Stimulated activated effector memory CD8-positive, alpha-beta T cell treated with anti-CD3 and anti-CD28 coated beads, Interleukin-12 subunit alpha, Interleukin-12 subunit beta, amount 100 ng/mL, for 72 hours (primary cell): ENCODE data around the gene CES2.
A peak's percentile ranks its signal among the peaks of the same experiment; 100 is the strongest.

Source experiments
- ATAC-seq: fragments of 150-1000 bp; cut with Tn5 transposase; 2 replicates; pipeline ENCODE4 v1.10.0; 2021
- DNase-seq, 2 donors: peaks; one replicate each; pipeline ENCODE4 v3.0.0; 2021 to 2022; ENCODE audit warnings: low spot score in 2 of 2
- H3K27ac Mint-ChIP-seq: one replicate; pipeline ENCODE4 v1.8.0; 2022; ENCODE audit warnings: mild to moderate bottlenecking, mixed read lengths
- H3K36me3 Mint-ChIP-seq: one replicate; pipeline ENCODE4 v1.8.0; 2022; ENCODE audit warnings: mild to moderate bottlenecking, mixed read lengths
- H3K4me1 Mint-ChIP-seq: one replicate; pipeline ENCODE4 v1.8.0; 2022; ENCODE audit warnings: mixed read lengths
- H3K4me3 Mint-ChIP-seq: one replicate; pipeline ENCODE4 v1.8.0; 2022; ENCODE audit warnings: mild to moderate bottlenecking, mixed read lengths
- H3K9me3 Mint-ChIP-seq: one replicate; pipeline ENCODE4 v1.8.0; 2022; ENCODE audit warnings: mixed read lengths

CES2 gene

DNA sequence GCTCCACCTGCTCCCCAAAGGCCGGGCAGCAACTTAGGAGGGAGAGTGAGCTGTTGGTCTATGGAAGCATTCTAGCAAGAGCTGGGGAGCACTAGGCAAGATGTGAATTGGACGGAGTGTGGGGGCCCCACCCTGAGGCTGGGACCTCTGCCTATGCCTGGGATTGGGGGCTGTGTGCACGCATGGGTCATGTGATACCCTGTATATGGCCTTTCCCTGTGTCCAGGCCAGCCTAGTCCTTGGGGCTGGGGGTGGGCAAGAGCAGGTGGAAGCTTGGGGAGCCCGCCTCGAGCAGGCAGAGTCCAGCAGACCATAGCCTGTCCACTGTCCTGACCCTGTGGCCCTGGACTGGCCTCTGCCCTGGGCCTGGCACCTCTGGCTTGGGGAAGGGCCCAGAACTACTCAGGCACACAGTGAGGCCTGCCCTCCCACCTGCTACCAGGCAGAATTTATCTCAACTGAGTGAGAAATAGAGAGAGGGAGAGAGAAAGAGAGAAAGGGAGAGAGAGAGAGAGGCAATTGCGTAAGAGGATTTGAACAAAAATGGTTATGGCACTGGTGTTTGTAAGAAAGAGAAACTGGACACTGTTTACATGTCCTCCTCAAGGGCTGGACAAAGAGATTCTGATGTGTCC lies 35.9 kb upstream of the CES2 start:
- no peak for DNase-seq
- ATAC-seq = no peak
- peaks cover 14% of the 10 kb centered on the region for H3K36me3 Mint-ChIP-seq
- H3K4me3 Mint-ChIP-seq = no peak overlapping the region
- peak overlapping the region; percentile 60 for H3K27ac Mint-ChIP-seq
- H3K4me1 Mint-ChIP-seq = peaks cover 19% of the 10 kb centered on the region
- no peaks in the 10 kb centered on the region for H3K9me3 Mint-ChIP-seq

DNA sequence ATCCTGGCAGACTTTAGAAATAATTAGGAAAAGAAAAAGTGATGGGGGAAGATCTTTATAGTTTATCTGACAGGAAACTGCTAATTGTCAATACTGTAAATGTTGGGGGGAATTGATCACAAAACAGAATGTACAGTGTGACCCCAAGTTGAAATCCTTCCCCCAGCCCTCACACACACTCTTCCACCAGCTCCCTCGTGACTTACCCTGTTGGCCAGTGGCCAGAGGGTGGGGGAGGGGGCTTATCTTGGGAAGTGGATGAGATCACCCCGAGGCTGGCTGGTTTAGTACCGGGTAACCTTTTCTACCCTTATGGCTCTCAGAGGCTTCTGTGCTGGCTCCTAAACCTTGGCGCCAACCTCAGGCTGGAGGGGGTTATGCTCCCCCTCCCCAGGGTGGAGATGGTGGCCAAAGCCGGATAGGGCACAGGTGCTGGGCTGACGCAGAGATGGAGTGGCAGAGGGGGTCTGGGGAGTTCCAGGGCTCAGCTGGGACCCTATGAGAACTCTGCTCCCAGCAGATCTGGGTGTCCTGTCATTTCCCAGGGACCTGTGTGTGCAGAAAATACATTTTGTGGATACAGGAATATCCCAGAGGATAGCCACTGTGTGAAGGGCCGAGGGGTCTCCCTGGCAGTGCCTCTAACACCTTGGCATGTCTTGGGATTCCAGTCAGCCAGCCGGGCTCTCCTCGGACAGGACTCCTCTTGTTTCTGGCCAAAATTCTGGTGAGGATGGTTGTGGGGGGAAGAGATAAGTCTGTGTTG lies 35.2 kb upstream of the CES2 start:
- DNase-seq (no peak), ATAC-seq (no peak)
- no peaks in the 10 kb centered on the region for H3K9me3 Mint-ChIP-seq
- peaks cover 7% of the 10 kb centered on the region for H3K36me3 Mint-ChIP-seq
- H3K4me1 Mint-ChIP-seq = peaks cover 12% of the 10 kb centered on the region
- no peak overlapping the region for H3K4me3 Mint-ChIP-seq
- H3K27ac Mint-ChIP-seq = peak overlapping the region; percentile 78

GRCh38 chr16:66900721-66901441 lies 34.4 kb upstream of the CES2 start:
- ATAC-seq = no peak
- Mint-ChIP-seq H3K9me3 (no peaks in the 10 kb centered on the region), H3K4me3 (no peak overlapping the region), H3K4me1 (peaks cover 6% of the 10 kb centered on the region), H3K27ac (peak overlapping the region; percentile 78), H3K36me3 (peaks cover 1% of the 10 kb centered on the region)
- no peak for DNase-seq

DNA sequence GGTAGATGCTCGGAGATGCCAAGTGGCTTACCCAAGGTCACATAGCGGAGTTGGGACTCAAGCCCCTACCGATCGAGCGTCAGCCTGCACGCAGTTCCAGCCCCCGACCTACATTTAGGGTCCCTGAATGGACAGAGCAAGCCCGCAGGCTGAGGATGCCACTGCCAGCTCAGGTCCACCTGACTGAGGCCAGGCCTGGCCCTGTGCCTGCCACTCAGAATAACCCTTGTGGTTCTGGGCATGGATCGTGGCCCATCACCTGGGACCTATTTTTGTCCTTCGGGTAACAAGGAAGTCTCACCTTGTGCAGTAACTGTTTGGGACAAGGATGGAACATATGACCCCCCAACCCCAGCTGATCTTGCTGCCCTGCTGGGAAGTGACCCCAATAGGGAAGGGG lies 33.7 kb upstream of the CES2 start:
- H3K4me1 Mint-ChIP-seq = peaks cover 9% of the 10 kb centered on the region
- no peak overlapping the region for H3K4me3 Mint-ChIP-seq
- H3K36me3 Mint-ChIP-seq = no peaks in the 10 kb centered on the region
- DNase-seq (no peak), ATAC-seq (no peak)
- H3K9me3 Mint-ChIP-seq = no peaks in the 10 kb centered on the region
- no peak overlapping the region for H3K27ac Mint-ChIP-seq

GRCh38 chr16:66902648-66903543 lies 32.4 kb upstream of the CES2 start:
- no peak for DNase-seq
- Mint-ChIP-seq H3K4me3 (no peak overlapping the region), H3K27ac (no peak overlapping the region), H3K9me3 (no peaks in the 10 kb centered on the region), H3K4me1 (peaks cover 9% of the 10 kb centered on the region), H3K36me3 (no peaks in the 10 kb centered on the region)
- no peak for ATAC-seq

DNA sequence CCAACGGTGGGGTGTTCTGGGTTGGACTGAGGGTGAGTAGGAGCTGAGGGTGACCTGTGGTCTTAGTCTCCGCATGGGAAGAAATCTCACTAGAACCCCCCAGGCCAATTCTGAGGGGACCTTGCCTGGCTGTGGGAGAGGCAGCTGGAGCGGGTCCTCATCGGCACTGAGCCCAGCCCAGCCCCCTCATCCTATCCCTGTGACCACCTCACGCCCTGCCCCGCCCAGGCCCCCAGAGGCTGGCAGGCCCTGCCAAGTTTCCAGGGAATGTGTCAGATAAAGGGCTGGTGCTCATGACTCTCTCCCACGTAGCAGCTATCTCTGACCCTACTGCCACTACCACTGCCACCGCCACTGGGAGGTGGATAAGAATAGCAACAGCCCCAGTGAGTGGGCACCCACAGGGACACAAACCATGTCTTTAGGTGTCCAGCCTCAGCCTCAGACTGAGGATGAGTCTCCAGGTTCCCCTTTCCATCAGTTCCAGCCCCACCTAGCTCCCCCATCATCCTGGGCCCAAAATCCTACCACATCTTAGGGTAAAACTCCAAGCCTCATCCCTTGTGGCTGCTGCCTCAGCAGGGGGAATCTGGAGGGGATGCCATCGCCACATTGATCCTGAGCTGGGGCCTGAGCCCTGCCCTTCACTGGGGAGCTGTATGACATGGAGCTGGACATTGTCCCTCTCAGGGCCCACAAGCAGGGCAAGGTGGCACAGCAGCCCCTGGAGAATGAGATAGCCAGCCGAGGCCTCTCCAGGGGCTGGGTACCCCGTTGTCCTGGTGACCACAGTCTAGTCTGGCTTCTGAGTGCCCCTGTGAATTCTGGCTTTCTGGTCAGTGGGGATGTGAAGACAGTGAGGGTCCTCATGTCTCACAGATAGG lies 31.5 kb upstream of the CES2 start:
- Mint-ChIP-seq H3K4me3 (no peak overlapping the region), H3K36me3 (no peaks in the 10 kb centered on the region), H3K4me1 (peaks cover 9% of the 10 kb centered on the region), H3K9me3 (no peaks in the 10 kb centered on the region), H3K27ac (peak overlapping the region; percentile 12)
- DNase-seq = no peak
- ATAC-seq = no peak

DNA sequence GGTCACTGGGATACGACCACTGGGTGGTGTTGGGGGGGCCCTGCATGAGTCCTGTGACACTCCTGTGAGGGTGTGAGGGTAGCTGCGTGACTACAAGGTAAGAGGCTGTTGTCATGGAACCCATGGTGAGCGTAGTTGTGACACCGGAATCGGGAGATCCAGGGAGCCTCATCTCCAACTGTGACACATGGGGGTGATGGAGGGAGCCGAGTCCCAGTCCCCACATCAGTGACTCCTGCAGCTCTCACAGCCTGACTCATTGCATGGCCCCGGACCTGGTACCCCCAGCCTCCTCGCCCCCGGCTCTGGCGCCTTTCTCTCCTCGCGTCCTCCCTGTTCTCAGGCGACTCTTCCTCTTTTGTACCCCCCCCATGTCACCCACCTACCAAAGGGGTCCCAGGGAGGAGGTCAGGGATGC lies 30.9 kb upstream of the CES2 start:
- peaks cover 9% of the 10 kb centered on the region for H3K4me1 Mint-ChIP-seq
- DNase-seq (no peak), ATAC-seq (no peak)
- H3K27ac Mint-ChIP-seq = no peak overlapping the region
- H3K36me3 Mint-ChIP-seq = no peaks in the 10 kb centered on the region
- no peaks in the 10 kb centered on the region for H3K9me3 Mint-ChIP-seq
- no peak overlapping the region for H3K4me3 Mint-ChIP-seq

DNA sequence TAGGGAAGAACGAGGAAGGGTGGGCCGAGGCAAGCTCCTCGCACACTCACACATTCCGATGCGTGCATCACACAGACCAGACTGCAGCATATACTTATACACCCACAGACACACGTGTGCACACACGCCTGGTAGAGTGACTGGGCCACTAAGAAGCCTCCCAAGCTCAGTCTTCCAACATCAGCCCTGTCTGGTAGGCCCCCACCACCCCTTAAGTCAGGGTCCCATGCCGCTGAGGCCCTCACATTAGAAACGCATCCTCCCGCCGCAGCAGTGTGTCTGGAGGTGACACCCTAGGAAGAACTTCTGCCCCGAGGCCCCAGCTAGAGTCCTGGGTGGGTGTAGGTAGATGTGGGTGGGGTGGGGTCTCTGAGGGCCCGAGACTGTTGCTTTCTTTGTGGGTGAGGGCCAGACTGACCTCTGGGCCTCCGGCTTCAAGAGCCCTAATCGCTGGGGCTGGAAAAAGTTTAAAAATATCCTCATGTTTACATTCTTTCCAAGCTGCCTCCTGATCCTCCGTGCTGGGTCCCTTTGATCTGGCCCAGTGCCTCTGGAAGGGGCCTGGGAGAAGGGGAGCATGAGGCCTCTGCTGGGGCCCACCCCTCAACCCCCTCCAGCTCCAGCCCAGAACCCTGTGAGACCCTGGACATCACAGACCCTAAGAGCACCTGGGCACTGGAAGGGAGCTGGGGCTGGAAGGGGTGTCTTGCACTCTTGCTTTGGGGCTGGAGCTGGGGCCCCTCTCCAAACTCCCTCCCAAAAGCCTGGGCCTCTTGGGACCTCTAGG lies 30.3 kb upstream of the CES2 start:
- H3K4me3 Mint-ChIP-seq = no peak overlapping the region
- no peaks in the 10 kb centered on the region for H3K9me3 Mint-ChIP-seq
- H3K4me1 Mint-ChIP-seq = peaks cover 9% of the 10 kb centered on the region
- DNase-seq = no peak
- H3K27ac Mint-ChIP-seq = no peak overlapping the region
- no peaks in the 10 kb centered on the region for H3K36me3 Mint-ChIP-seq
- no peak for ATAC-seq

- no peak for DNase-seq
Observed at GRCh38 chr16:66905633-66906539, 29.4 kb upstream of the CES2 start.

DNA sequence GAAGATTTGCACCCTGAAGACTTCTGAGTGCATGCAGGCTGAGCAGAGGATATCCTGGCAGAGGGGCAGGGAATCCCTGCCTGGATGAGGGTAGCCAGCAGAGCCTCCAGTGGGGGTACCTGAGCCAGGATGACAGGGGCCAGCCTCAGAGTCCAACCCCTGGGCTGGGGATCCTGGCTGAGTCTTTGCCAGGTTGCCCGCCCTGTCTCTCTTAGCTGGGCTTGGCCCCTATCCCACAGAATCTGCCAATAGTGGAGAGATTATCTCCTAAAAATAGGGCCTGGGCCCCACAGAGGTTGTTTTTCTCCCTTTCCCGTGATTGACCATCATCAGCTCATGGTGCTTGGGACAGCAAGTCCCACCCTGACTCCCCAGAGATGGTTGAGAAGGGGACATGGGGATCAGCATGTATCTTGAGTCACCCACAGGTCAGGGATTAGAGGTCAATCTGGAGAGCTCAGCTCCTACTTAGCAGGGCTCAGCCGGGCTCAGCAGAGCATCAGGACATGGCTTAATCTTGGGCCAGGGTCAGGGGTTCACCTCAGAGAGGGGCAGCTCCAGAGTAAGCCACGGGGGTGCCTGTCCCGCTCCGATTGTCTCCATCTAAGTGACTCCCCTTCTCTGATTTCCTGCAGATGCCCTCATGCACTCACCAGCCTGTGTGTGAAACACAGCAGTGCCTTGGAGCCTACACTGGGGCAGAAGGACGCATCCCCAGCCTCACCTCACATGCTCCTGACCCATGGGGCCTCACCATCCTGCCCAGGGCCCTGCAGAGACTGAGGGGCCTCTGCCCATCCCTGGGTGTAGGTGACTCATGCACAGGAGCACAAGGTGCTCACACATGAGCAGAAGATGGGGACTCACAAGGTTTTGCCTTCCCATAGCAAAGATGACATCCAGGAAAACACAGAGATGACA lies 28.1 kb upstream of the CES2 start:
- H3K4me3 Mint-ChIP-seq = no peak overlapping the region
- H3K27ac Mint-ChIP-seq = no peak overlapping the region
- peaks cover 9% of the 10 kb centered on the region for H3K4me1 Mint-ChIP-seq
- DNase-seq (no peak), ATAC-seq (no peak)
- H3K36me3 Mint-ChIP-seq = no peaks in the 10 kb centered on the region
- H3K9me3 Mint-ChIP-seq = no peaks in the 10 kb centered on the region

More at GRCh38 chr16:66905633-66906539, 29.4 kb upstream of the CES2 start:
- no peaks in the 10 kb centered on the region for H3K36me3 Mint-ChIP-seq
- no peak overlapping the region for H3K4me3 Mint-ChIP-seq
- H3K9me3 Mint-ChIP-seq = no peaks in the 10 kb centered on the region
- peaks cover 9% of the 10 kb centered on the region for H3K4me1 Mint-ChIP-seq
- H3K27ac Mint-ChIP-seq = no peak overlapping the region
- peak; percentile 20 for ATAC-seq

DNA sequence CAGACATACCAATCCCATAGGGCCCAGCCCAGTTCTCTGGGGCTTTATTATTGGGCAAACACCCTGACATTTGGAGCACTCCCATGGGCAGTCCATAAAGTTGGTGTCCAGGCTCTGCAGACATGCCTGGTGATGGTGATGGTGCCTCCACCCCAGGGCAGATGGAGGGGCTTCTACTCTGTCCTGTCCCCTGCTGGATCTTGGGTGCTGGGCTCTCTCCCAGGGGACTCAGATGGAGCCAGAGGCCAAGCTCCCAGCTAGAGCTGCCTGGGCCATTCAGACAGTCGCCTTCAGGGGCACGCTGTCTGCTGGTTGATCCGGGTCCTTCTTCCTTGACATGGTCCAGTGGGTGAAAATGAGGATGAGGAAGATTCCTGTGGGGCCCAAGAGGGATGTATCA lies 27.2 kb upstream of the CES2 start:
- no peak overlapping the region for H3K4me3 Mint-ChIP-seq
- no peak overlapping the region for H3K27ac Mint-ChIP-seq
- no peak for DNase-seq
- H3K9me3 Mint-ChIP-seq = no peaks in the 10 kb centered on the region
- H3K4me1 Mint-ChIP-seq = peaks cover 9% of the 10 kb centered on the region
- no peaks in the 10 kb centered on the region for H3K36me3 Mint-ChIP-seq
- no peak for ATAC-seq
